ENCODE measurements around the gene CYP3A7. TPM values are rescaled to one million over a fixed set of nuclear protein-coding genes. Genes with fewer than 3 reads are reported as not detected.
"Not testable (repeated sequence)": the region's sequence is repeated elsewhere in the genome, so short reads cannot be mapped to it uniquely, and the experiment has no call there.

CYP3A7 gene
- total and polyA plus RNA-seq, 7 experiments from 2014 or later, result 0.08 TPM; not detected in 6

DNA sequence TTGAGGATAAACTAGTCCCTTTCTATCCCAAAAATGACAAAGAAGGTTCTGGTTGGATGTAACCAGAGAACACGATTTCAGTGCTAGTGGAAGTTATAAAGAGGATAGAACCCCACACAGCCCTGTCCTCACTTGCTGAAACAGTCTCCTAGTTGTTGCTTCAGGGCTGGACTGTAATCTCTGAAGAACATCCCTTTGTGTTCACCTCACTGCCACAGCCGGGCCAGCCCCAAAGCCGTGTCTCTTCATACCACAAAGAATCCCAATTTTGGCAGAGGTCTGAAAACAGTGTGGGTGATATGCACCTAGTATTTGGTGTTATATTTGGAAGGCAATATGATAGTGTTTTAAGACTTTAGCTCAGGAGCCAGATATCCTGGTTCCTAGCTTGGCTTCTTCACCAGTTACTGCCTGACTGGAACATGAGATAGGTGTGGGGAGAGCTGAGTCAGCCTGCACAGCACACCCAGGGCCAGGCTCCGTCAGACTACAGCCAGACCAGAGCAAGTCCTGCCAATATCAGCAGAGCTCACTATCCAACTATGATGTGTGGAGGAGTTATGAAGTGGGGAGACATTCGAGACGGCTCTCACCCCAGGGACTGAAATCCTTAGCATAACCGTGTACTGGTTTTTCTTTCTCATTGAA, 27.8 kb upstream of the CYP3A7 start:
- intact Hi-C loops (cut with micrococcal nuclease), result no loop called here
- Histone ChIP-seq H3K4me3 (ENCODE audit: low read length) (no peak overlapping the region), H3K9me3 (ENCODE audit: control insufficient read depth in 2 of 3, low read length in 3 of 3) (no peaks in the 10 kb centered on the region), H3K27me3 (ENCODE audit: control insufficient read depth in 2 of 2, insufficient read depth in 2 of 2, low read length in 2 of 2) (no peaks in the 10 kb centered on the region), H3K36me3 (ENCODE audit: control insufficient read depth in 2 of 3, insufficient read depth in 3 of 3, low read length in 3 of 3) (no peaks in the 10 kb centered on the region), H3K4me1 (ENCODE audit: control insufficient read depth in 2 of 2, insufficient read depth in 2 of 2, low read length in 2 of 2) (no peaks in the 10 kb centered on the region), H3K27ac (ENCODE audit: low read depth, low read length) (no peak overlapping the region)
- Mint-ChIP-seq H3K27me3 (peaks cover 0 to 8% (median 0%) of the 10 kb centered on the region in 5 donors), H3K4me1 (peaks cover 0 to 5% (median 0%) of the 10 kb centered on the region in 7 donors), H3K27ac (no peak overlapping the region), H3K36me3 (peaks cover 0 to 13% (median 0%) of the 10 kb centered on the region in 5 donors), H3K9me3 (no peaks in the 10 kb centered on the region), H3K4me3 (no peak overlapping the region)
- DNase-seq (no peak), ATAC-seq (no peak)
- CTCF ChIA-PET, result no interaction called here
- POLR2A ChIA-PET, result no interaction called here

GRCh38 chr7:99755085-99755484, 20.1 kb upstream of the CYP3A7 start:
- H3K27ac Mint-ChIP-seq, result no peak overlapping the region

GRCh38 chr7:99752356-99752755, 17.4 kb upstream of the CYP3A7 start:
- Histone ChIP-seq H3K27me3 (ENCODE audit: control insufficient read depth in 2 of 2, insufficient read depth in 2 of 2, low read length in 2 of 2) (no peaks in the 10 kb centered on the region), H3K4me3 (ENCODE audit: low read length) (no peak overlapping the region), H3K9me3 (ENCODE audit: control insufficient read depth in 2 of 3, low read length in 3 of 3) (no peaks in the 10 kb centered on the region), H3K4me1 (ENCODE audit: control insufficient read depth in 2 of 2, insufficient read depth in 2 of 2, low read length in 2 of 2) (no peaks in the 10 kb centered on the region), H3K27ac (ENCODE audit: low read depth, low read length) (no peak overlapping the region), H3K36me3 (ENCODE audit: control insufficient read depth in 2 of 3, insufficient read depth in 3 of 3, low read length in 3 of 3) (no peaks in the 10 kb centered on the region)
- POLR2A ChIA-PET, result no interaction called here
- Mint-ChIP-seq H3K9me3 (peaks cover 0 to 2% (median 0%) of the 10 kb centered on the region in 11 donors), H3K27me3 (peaks cover 0 to 18% (median 0%) of the 10 kb centered on the region in 5 donors), H3K36me3 (peaks cover 0 to 10% (median 4%) of the 10 kb centered on the region in 5 donors), H3K4me3 (no peak overlapping the region), H3K4me1 (no peaks in the 10 kb centered on the region), H3K27ac (no peak overlapping the region)
- intact Hi-C loops (cut with micrococcal nuclease), result no loop called here
- DNase-seq, result no peak
- ATAC-seq, result no peak
- CTCF ChIA-PET, result no interaction called here

More at GRCh38 chr7:99755085-99755484, 20.1 kb upstream of the CYP3A7 start:
- ChIA-PET CTCF (no interaction called here), POLR2A (no interaction called here)
- no peaks in the 10 kb centered on the region for H3K4me1 Mint-ChIP-seq
- peaks cover 0 to 16% (median 4%) of the 10 kb centered on the region in 5 donors for H3K36me3 Mint-ChIP-seq
- ATAC-seq (no peak), DNase-seq (no peak)
- Histone ChIP-seq H3K27me3 (ENCODE audit: control insufficient read depth in 2 of 2, insufficient read depth in 2 of 2, low read length in 2 of 2) (no peaks in the 10 kb centered on the region), H3K4me3 (ENCODE audit: low read length) (no peak overlapping the region), H3K4me1 (ENCODE audit: control insufficient read depth in 2 of 2, insufficient read depth in 2 of 2, low read length in 2 of 2) (no peaks in the 10 kb centered on the region), H3K36me3 (ENCODE audit: control insufficient read depth in 2 of 3, insufficient read depth in 3 of 3, low read length in 3 of 3) (no peaks in the 10 kb centered on the region), H3K9me3 (ENCODE audit: control insufficient read depth in 2 of 3, low read length in 3 of 3) (no peaks in the 10 kb centered on the region), H3K27ac (ENCODE audit: low read depth, low read length) (no peak overlapping the region)
- peaks cover 0 to 22% (median 0%) of the 10 kb centered on the region in 5 donors for H3K27me3 Mint-ChIP-seq
- no peaks in the 10 kb centered on the region for H3K9me3 Mint-ChIP-seq
- H3K4me3 Mint-ChIP-seq, result no peak overlapping the region
- intact Hi-C loops (cut with micrococcal nuclease), result no loop called here

DNA sequence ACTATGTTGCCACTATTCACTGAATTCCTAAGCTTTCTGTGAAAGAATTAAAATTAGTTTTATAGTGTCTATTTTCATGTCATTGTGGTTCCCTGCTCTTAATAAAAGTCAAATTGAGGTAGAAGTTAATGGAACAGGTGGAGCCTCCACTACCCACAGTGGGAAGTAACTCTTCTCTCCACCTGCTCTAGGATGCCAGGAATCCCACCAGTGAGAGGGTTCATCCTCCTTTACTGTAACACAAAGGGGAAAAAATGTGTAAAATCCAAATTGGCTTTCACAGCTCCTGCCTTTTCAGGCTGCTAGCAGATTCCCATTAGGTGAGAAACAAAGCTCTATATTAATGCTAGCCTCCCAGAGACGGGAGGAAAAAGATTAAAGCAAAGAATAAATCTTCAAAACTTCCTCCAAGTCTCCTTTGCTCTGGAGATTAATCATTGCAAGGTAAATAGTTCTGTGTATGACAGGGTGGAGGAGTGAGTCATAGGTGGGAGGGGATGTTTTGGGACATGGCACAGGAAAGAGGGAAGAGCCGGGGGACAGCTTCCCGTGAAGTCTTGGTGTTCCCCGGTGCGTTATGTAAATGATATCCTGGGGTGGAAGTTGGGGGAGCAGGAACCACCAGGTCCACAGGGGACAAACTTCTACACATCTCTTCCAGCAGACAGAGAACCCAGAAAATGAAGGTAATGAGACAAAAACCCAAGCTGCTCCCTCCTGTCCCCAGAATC, 16.5 kb upstream of the CYP3A7 start:
- DNase-seq; H3K36me3 ChIP-seq (ENCODE audit: control insufficient read depth in 2 of 3, insufficient read depth in 3 of 3, low read length in 3 of 3); H3K9me3 Mint-ChIP-seq; H3K4me3 Mint-ChIP-seq; intact Hi-C loops (cut with micrococcal nuclease); H3K36me3 Mint-ChIP-seq; CTCF ChIA-PET; H3K9me3 ChIP-seq (ENCODE audit: control insufficient read depth in 2 of 3, low read length in 3 of 3); H3K27ac Mint-ChIP-seq; H3K4me3 ChIP-seq (ENCODE audit: low read length); POLR2A ChIA-PET; ATAC-seq; H3K27ac ChIP-seq (ENCODE audit: low read depth, low read length); H3K27me3 ChIP-seq (ENCODE audit: control insufficient read depth in 2 of 2, insufficient read depth in 2 of 2, low read length in 2 of 2); H3K4me1 Mint-ChIP-seq; H3K4me1 ChIP-seq (ENCODE audit: control insufficient read depth in 2 of 2, insufficient read depth in 2 of 2, low read length in 2 of 2): not testable (repeated sequence)
- peaks cover 0 to 15% (median 0%) of the 10 kb centered on the region in 5 donors for H3K27me3 Mint-ChIP-seq

GRCh38 chr7:99748846-99749579, 14.0 kb upstream of the CYP3A7 start:
- no peaks in the 10 kb centered on the region for H3K4me1 ChIP-seq (ENCODE audit: control insufficient read depth in 2 of 2, insufficient read depth in 2 of 2, low read length in 2 of 2)
- no peak overlapping the region for H3K27ac ChIP-seq (ENCODE audit: low read depth, low read length)
- H3K36me3 ChIP-seq (ENCODE audit: control insufficient read depth in 2 of 3, insufficient read depth in 3 of 3, low read length in 3 of 3), result no peaks in the 10 kb centered on the region
- H3K9me3 Mint-ChIP-seq, result peaks cover 0 to 14% (median 4%) of the 10 kb centered on the region in 11 donors
- ChIA-PET POLR2A (no interaction called here), CTCF (no interaction called here)
- no peak overlapping the region for H3K4me3 ChIP-seq (ENCODE audit: low read length)
- no peaks in the 10 kb centered on the region for H3K4me1 Mint-ChIP-seq
- H3K4me3 Mint-ChIP-seq, result no peak overlapping the region
- H3K27ac Mint-ChIP-seq, result no peak overlapping the region
- ATAC-seq (no peak), DNase-seq (no peak)
- H3K36me3 Mint-ChIP-seq, result peaks cover 0 to 11% (median 6%) of the 10 kb centered on the region in 5 donors
- intact Hi-C loops (cut with micrococcal nuclease), result loop anchor here in 1 of 2 donors (2.0 kb wide), 1 partner anchor 52 kb away; no protein-coding TSS in a partner anchor
- no peaks in the 10 kb centered on the region for H3K9me3 ChIP-seq (ENCODE audit: control insufficient read depth in 2 of 3, low read length in 3 of 3)
- H3K27me3 Mint-ChIP-seq, result peaks cover 0 to 12% (median 6%) of the 10 kb centered on the region in 5 donors
- H3K27me3 ChIP-seq (ENCODE audit: control insufficient read depth in 2 of 2, insufficient read depth in 2 of 2, low read length in 2 of 2), result no peaks in the 10 kb centered on the region

DNA sequence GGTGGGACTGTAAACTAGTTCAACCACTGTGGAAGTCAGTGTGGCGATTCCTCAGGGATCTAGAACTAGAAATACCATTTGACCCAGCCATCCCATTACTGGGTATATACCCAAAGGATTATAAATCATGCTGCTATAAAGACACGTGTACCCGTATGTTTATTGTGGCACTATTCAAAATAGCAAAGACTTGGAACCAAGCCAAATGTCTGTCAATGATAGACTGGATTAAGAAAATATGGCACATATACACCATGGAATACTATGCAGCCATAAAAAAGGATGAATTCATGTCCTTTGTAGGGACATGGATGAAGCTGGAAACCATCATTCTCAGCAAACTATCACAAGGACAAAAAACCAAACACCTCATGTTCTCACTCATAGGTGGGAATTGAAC, 11.9 kb upstream of the CYP3A7 start:
- CTCF ChIA-PET; H3K36me3 ChIP-seq (ENCODE audit: control insufficient read depth in 2 of 3, insufficient read depth in 3 of 3, low read length in 3 of 3); H3K27ac Mint-ChIP-seq; H3K4me1 ChIP-seq (ENCODE audit: control insufficient read depth in 2 of 2, insufficient read depth in 2 of 2, low read length in 2 of 2); POLR2A ChIA-PET; DNase-seq; H3K27me3 ChIP-seq (ENCODE audit: control insufficient read depth in 2 of 2, insufficient read depth in 2 of 2, low read length in 2 of 2); H3K9me3 ChIP-seq (ENCODE audit: control insufficient read depth in 2 of 3, low read length in 3 of 3); H3K27ac ChIP-seq (ENCODE audit: low read depth, low read length); H3K4me1 Mint-ChIP-seq; ATAC-seq; H3K4me3 Mint-ChIP-seq; H3K4me3 ChIP-seq (ENCODE audit: low read length); intact Hi-C loops (cut with micrococcal nuclease): not testable (repeated sequence)
- Mint-ChIP-seq H3K36me3 (peaks cover 0 to 16% (median 11%) of the 10 kb centered on the region in 5 donors), H3K9me3 (peaks cover 0 to 19% (median 4%) of the 10 kb centered on the region in 11 donors), H3K27me3 (peaks cover 0 to 11% (median 7%) of the 10 kb centered on the region in 5 donors)

Measured in naive thymus-derived CD4-positive, alpha-beta T cell (primary cell).